GM10248 (cell line): ENCODE measurements around the gene IGSF22.

Source experiments
- CTCF ChIA-PET: fragments of 300-600 bp; sonication (Branson Sonifier 250); formaldehyde crosslinking; extraction: SDS; loops from one replicate; lab custom pipeline; 2021; ENCODE audit warnings: antibody characterized with exemption; lab: Yijun Ruan, JAX
- POLR2A ChIA-PET: fragments of 350-650 bp; sonication (Branson Sonifier 250); formaldehyde crosslinking; extraction: SDS; loops from one replicate; lab custom pipeline; 2020; ENCODE audit warnings: antibody characterized with exemption; lab: Yijun Ruan, JAX
- DNase-seq: peaks from one replicate; pipeline ENCODE4 v3.0.0; 2012; ENCODE audit errors: extremely low spot score
- TF ChIP-seq, protein P1 (sequence below): IDR thresholded peaks from 2 replicates; pipeline ENCODE4 v1.5.1; 2012; ENCODE audit warnings: mild to moderate bottlenecking, low read depth; ENCODE audit errors: extremely low read depth, missing control alignments, control extremely low read depth

IGSF22 gene

DNA sequence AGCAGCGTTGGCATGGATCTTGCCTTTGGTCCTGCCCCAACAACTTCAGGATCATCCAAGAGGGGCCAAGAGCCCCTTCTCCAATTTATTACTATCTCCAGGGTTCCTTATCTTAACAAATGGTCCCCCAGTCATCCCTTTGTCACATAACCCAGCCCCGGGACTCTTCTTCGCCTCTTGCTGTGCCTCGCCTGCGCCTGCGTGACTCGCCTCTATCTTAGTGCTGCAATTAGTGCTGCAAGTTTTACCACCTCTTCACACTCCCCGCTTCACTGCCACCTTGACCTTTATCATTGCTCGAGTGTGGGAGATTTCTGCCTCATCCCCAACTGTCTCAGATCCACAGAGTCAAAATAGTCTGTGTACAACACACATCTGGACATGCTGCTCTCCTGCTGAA, 4.0 kb upstream of the IGSF22 start:
- TF ChIP-seq, protein P1, sequence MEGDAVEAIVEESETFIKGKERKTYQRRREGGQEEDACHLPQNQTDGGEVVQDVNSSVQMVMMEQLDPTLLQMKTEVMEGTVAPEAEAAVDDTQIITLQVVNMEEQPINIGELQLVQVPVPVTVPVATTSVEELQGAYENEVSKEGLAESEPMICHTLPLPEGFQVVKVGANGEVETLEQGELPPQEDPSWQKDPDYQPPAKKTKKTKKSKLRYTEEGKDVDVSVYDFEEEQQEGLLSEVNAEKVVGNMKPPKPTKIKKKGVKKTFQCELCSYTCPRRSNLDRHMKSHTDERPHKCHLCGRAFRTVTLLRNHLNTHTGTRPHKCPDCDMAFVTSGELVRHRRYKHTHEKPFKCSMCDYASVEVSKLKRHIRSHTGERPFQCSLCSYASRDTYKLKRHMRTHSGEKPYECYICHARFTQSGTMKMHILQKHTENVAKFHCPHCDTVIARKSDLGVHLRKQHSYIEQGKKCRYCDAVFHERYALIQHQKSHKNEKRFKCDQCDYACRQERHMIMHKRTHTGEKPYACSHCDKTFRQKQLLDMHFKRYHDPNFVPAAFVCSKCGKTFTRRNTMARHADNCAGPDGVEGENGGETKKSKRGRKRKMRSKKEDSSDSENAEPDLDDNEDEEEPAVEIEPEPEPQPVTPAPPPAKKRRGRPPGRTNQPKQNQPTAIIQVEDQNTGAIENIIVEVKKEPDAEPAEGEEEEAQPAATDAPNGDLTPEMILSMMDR = no peak
- CTCF ChIA-PET = interaction anchor here (1.3 to 14.5 kb wide), 9 partner anchors 8 to 615 kb away, joined by 3 to 361 read pairs (median 24); no protein-coding TSS in a partner anchor
- no peak for DNase-seq
- POLR2A ChIA-PET = no interaction called here

DNA sequence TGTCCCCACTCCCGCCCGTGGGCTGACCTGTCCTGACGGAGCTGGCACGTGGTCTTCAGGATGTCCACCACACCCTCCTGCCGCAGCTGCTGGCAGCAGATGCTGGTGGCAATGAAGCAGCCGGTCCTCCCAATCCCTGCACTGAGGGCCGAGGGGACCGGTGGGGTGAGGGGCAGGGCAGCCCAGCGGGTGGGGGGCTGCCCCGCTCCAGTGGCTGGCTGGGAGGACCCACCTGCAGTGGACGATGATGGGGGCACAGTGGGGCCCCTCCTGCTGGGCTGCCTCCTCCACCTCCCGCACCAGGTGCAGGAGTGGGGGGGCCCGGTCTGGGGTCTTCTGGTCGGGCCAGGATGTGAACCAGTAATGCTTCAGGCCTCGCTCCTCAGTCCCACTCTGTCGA, 3.4 kb upstream of the IGSF22 start:
- DNase-seq = no peak
- ChIA-PET POLR2A (no interaction called here), CTCF (interaction anchor here (1.2 to 14.5 kb wide), 5 partner anchors 8 to 614 kb away, joined by 4 to 361 read pairs (median 62); no protein-coding TSS in a partner anchor)
- TF ChIP-seq, protein P1 = no peak

DNA sequence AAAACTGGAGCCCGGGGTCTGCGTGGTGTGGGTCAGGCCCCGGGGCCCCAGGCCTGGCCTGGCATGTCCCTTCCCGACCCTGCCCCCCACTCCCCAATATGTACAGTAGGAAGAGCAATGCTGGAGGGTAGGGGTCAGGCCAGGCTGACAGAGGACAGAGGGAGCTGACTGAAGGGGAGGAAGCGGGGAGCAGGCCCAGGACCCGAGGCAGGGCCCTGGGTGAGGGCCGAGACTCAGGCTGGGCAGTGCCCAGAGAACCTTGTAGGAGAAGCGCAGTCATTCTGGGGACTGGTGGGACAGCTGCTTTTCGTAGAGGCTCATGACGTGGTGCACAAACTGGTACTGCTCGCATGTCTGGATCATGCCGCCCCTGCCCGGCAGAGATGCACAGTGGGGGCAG, 2.7 kb upstream of the IGSF22 start:
- CTCF ChIA-PET = interaction anchor here (1.0 to 14.5 kb wide), 19 partner anchors 7 to 661 kb away, joined by 3 to 361 read pairs (median 4); partner anchors contain the start of genes LDHA and TMEM86A
- POLR2A ChIA-PET = no interaction called here
- no peak for DNase-seq
- TF ChIP-seq, protein P1 = no peak

DNA sequence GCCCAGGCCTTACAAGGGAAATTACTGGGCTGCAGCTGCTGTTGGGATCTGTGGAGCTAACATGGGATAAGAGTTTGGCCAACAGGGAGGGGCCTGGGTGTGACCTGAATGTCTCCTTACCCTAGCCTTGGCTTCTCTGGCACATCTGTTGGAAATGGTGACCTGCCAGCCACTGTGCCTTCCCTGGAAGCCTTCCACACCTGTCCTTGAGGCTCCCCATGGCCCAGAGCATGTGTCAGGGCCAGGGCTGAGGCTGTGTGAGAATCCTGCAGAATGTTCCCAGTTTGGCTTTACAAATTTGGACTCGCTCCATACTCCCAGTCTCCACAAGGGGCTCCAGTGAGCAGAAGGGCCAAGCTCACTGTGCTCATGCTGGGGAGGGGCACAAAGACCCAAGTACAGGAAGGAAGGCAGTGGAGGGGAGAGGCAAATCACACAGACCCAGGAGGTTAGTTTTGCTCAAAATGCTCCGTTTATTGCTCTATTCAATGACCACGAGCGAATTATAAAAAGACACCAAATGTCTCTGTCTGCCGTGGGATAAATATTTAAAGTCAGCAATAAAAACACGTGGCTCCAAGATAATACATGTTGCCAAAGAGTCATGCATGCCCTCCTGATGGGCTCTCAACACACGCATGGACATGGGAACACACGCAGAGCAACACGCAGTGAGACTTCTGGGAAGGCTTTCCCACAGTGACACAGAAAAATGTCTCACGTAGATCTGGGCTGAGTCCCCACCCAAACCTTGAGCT, 1.7 kb upstream of the IGSF22 start:
- TF ChIP-seq, protein P1 = peak; percentile 86
- CTCF ChIA-PET = interaction anchor here (0.7 to 14.5 kb wide), 23 partner anchors 12 to 660 kb away, joined by 3 to 361 read pairs (median 4); partner anchors contain the start of genes LDHA and TMEM86A
- DNase-seq = peak; percentile 78
- POLR2A ChIA-PET = no interaction called here

DNA sequence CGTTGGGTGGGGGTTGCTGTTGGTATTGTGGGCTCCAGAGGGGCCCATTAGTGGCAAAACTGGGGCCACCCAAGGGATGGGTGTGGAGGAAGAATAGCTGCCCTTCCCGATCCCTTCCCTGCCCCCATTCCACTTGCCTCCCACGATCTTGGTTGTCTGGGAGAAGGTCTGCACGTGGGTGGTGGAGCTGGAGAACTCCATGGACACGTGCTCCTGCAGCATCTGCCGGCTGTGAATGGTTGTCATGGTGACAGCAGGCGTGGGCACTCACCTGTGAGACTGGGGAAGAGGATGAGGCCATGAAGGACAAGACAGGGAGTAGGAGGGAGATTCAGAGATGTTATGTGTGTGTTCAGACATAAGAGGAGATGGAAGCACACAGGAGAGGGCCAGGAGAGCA, 2.0 kb downstream of the IGSF22 start:
- no peak for DNase-seq
- TF ChIP-seq, protein P1 = no peak
- CTCF ChIA-PET = interaction anchor here (1.0 to 14.5 kb wide), 15 partner anchors 7 to 618 kb away, joined by 3 to 361 read pairs (median 5); partner anchors contain the start of gene SAAL1
- POLR2A ChIA-PET = interaction anchor here (0.6 to 0.7 kb wide), 2 partner anchors 22 to 145 kb away, joined by 3 read pairs; no protein-coding TSS in a partner anchor

DNA sequence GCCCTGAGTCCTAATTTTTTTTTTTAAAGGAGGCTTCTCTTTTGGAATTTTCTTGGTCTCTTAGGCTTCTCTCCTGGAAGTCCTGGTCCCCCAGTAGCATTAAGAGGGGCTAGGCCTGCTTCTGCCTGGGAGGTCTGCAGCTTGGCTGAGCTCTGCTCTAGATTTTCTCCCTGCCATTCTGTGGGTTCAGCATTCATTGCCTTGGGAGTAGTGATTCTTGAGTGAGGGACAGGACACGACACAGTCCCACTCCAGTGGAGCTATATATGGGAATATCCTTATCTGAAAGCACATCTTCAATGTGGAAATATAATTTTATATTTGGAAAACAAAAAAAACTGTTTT, 3.7 kb downstream of the IGSF22 start:
- POLR2A ChIA-PET = interaction anchor here (1.0 kb wide), 1 partner anchor 400 kb away, joined by 4 read pairs; the partner anchor contains the start of genes GTF2H1 and HPS5

More for the DNA sequence above, 3.7 kb downstream of the IGSF22 start:
- TF ChIP-seq, protein P1 = no peak
- CTCF ChIA-PET = interaction anchor here (0.7 to 14.5 kb wide), 52 partner anchors 9 to 1765 kb away, joined by 3 to 361 read pairs (median 4); partner anchors contain the start of genes LDHA and TMEM86A
- no peak for DNase-seq
